ENCODE data around the gene BCL7B. TPM values are rescaled to one million over a fixed set of nuclear protein-coding genes. Genes with fewer than 3 reads are reported as not detected.

The BCL7B gene
- total RNA-seq, 1 experiment from 2014 or later: 50.4 TPM

DNA sequence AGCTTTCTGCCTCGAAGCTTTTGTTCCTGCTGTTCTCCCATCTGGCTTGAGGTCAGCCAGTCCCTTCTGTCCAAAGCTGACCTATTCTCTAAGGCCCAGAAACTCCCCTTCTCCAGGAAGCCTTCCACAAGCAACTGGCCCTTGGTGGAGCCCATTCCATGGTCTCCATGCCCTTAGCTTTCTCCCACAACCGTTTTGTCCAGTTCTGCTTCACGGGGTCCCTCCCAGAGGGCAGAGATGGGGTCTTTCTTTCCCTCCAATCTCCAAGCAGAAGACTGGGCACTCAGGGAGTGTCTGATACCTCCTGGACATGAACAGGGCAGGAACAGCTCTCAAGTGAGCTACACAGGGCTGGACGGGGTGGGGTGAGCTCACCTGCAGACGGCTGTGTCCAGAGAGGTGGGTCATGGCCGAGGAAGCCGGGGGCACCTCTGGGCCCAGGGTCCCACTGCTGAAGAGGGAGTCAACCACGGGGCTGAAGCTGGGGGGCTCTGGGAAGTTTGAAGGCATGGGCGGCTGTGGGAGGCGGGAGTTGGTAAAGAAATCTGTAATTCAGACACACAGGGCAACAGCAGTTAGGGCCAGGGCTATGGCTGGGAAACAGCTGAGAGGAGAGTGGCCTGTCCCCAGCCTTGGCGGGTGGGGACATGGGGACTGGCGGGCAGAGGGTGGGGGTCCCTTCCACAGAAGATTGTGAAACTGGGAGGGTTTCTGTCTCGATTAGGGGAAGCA, 41.8 kb upstream of the BCL7B start:
- H3K9ac ChIP-seq (ENCODE audit: low read length): no peak overlapping the region
- H2AFZ ChIP-seq (ENCODE audit: low read depth, low read length, poor library complexity, severe bottlenecking): no peak overlapping the region
- no peak overlapping the region for H3K4me2 ChIP-seq (ENCODE audit: low read length)
- no peaks in the 10 kb centered on the region; a peak in 1 of 4 replicates for H3K36me3 ChIP-seq (ENCODE audit: control insufficient read depth in 1 of 2, insufficient read depth in 2 of 2, low read length in 2 of 2)
- ChIA-PET CTCF (no interaction called here), POLR2A (no interaction called here), RAD21 (ENCODE audit: low non-redundant PET in 1 of 2, low total read pairs in 2 of 2, uncharacterized antibody in 2 of 2, unreplicated experiment in 2 of 2) (interaction anchor here in 1 of 2 experiments (1.0 kb wide), 1 partner anchor 257 kb away, joined by 3 read pairs; no protein-coding TSS in a partner anchor)
- TF ChIP-seq CBX3 (IDR thresholded peaks at IDR 0.05; ENCODE audit: low read depth) (no peak), MAX (IDR thresholded peaks at IDR 0.05) (no peak), EGR1 (IDR thresholded peaks at IDR 0.05; ENCODE audit: low read depth) (no peak), JUND (IDR thresholded peaks at IDR 0.05) (no peak), POLR2A (IDR thresholded peaks at IDR 0.05; ENCODE audit: borderline replicate concordance, extremely low read depth, insufficient read depth, insufficient read length) (no peak), SIN3A (IDR thresholded peaks at IDR 0.05; ENCODE audit: low read depth) (no peak), POLR2AphosphoS5 (IDR thresholded peaks at IDR 0.05; ENCODE audit: low read depth, low read length) (no peak), CTCF (IDR thresholded peaks at IDR 0.05 in 2 of 3, conservative IDR thresholded peaks at IDR 0.05 in 1 of 3; ENCODE audit: borderline replicate concordance in 1 of 3, insufficient read depth in 1 of 3, low read depth in 2 of 3, low read length in 2 of 3) (no peak), TCF7L2 (IDR thresholded peaks at IDR 0.05; ENCODE audit: borderline replicate concordance, extremely low read depth, insufficient read depth, insufficient read length) (no peak), CEBPB (IDR thresholded peaks at IDR 0.05; ENCODE audit: low read depth) (no peak), SRF (IDR thresholded peaks at IDR 0.05; ENCODE audit: low read depth) (no peak), ELF1 (IDR thresholded peaks at IDR 0.05; ENCODE audit: borderline replicate concordance, low read depth) (no peak)
- TF ChIP-seq, protein P1, sequence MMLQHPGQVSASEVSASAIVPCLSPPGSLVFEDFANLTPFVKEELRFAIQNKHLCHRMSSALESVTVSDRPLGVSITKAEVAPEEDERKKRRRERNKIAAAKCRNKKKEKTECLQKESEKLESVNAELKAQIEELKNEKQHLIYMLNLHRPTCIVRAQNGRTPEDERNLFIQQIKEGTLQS (IDR thresholded peaks at IDR 0.05): no peak
- H3K4me1 ChIP-seq (ENCODE audit: control insufficient read depth in 1 of 2, insufficient read depth in 2 of 2, low read length in 2 of 2): peaks cover 10 to 27% of the 10 kb centered on the region in 2 experiments; a peak in 3 of 4 replicates
- no peaks in the 10 kb centered on the region for H3K79me2 ChIP-seq (ENCODE audit: insufficient read depth, low read length)
- no peaks in the 10 kb centered on the region for H3K9me2 ChIP-seq (ENCODE audit: insufficient read depth)
- H3K9me3 ChIP-seq (ENCODE audit: control insufficient read depth in 1 of 2, insufficient read depth in 1 of 2, low read depth in 1 of 2, low read length in 2 of 2): no peaks in the 10 kb centered on the region
- no TSS peak for BruUV-seq (replicated peaks)
- no peak for DNase-seq (ENCODE audit: low read depth, low spot score)
- intact Hi-C loops (cut with micrococcal nuclease): no loop called here
- no peaks in the 10 kb centered on the region for H3K27me3 ChIP-seq (ENCODE audit: insufficient read depth, low read length)
- no peak for ATAC-seq
- no peak overlapping the region for H3K4me3 ChIP-seq (replicated peaks in 1 of 2; ENCODE audit: low read depth in 1 of 2, low read length in 2 of 2)
- H3K27ac ChIP-seq (ENCODE audit: low read depth, low read length): no peak overlapping the region
- H4K20me1 ChIP-seq (ENCODE audit: insufficient read depth): no peaks in the 10 kb centered on the region
